Naive thymus-derived CD4-positive, alpha-beta T cell (primary cell): ENCODE data around the gene CDK14. TPM values are rescaled to one million over a fixed set of nuclear protein-coding genes. Genes with fewer than 3 reads are reported as not detected.
A peak's percentile ranks its signal among the peaks of the same experiment; 100 is the strongest.
"Not testable (repeated sequence)": the region's sequence is repeated elsewhere in the genome, so short reads cannot be mapped to it uniquely, and the experiment has no call there.

ENCODE experiments used
- ATAC-seq: fragments of 150-1000 bp; cut with Tn5 transposase; 2 replicates; pipeline ENCODE4 v1.10.0; 2021; ENCODE audit warnings: mild to moderate bottlenecking, moderate library complexity
- CTCF ChIA-PET: fragments of 350-600 bp; sonication (Branson Sonifier 250); formaldehyde crosslinking; loops from one replicate; lab custom pipeline; 2021; ENCODE audit warnings: antibody characterized with exemption; lab: Charles Lee
- POLR2A ChIA-PET: fragments of 350-600 bp; sonication (Branson Sonifier 250); formaldehyde crosslinking; loops from one replicate; lab custom pipeline; 2021; ENCODE audit warnings: antibody characterized with exemption, inconsistent platforms; lab: Charles Lee
- DNase-seq, 9 donors: peaks; one replicate each; pipeline versions ENCODE4 v3.0.0 to v3.0.0-alpha.2; 2020 to 2022; ENCODE audit warnings: mixed read lengths in 1 of 9
- H3K27ac ChIP-seq: one replicate; pipeline ENCODE4 v1.7.0; 2013; ENCODE audit warnings: mild to moderate bottlenecking, low read depth, low read length, moderate library complexity
- H3K27me3 ChIP-seq, 2 donors: one replicate each; pipeline ENCODE4 v1.7.0; 2013; ENCODE audit warnings: low read length in 2 of 2, mild to moderate bottlenecking in 2 of 2, moderate library complexity in 2 of 2; ENCODE audit not compliant: control insufficient read depth in 2 of 2, insufficient read depth in 2 of 2
- H3K36me3 ChIP-seq, 3 experiments: 1 replicate in 2 of 3; 2 replicates in 1 of 3; pipeline ENCODE4 v1.7.0; 2013; ENCODE audit warnings: low read length in 3 of 3, mild to moderate bottlenecking in 3 of 3, moderate library complexity in 1 of 3; ENCODE audit not compliant: insufficient read depth in 3 of 3, control insufficient read depth in 2 of 3
- H3K4me1 ChIP-seq, 2 donors: one replicate each; pipeline ENCODE4 v1.7.0; 2013; ENCODE audit warnings: low read length in 2 of 2, mild to moderate bottlenecking in 2 of 2, moderate library complexity in 1 of 2; ENCODE audit not compliant: control insufficient read depth in 2 of 2, insufficient read depth in 2 of 2
- H3K4me3 ChIP-seq: 2 replicates; pipeline ENCODE4 v1.7.0; 2013; ENCODE audit warnings: mild to moderate bottlenecking, low read length
- H3K9me3 ChIP-seq, 3 experiments: 1 replicate in 2 of 3; 2 replicates in 1 of 3; pipeline ENCODE4 v1.7.0; 2013; ENCODE audit warnings: low read length in 3 of 3; ENCODE audit not compliant: control insufficient read depth in 2 of 3
- H3K27ac Mint-ChIP-seq, 9 donors: one replicate each; pipeline ENCODE4 v1.8.0; 2020 to 2022; ENCODE audit warnings: mixed read lengths in 9 of 9, mild to moderate bottlenecking in 8 of 9, moderate library complexity in 5 of 9, inconsistent platforms in 2 of 9
- H3K27me3 Mint-ChIP-seq, 5 donors: one replicate each; pipeline ENCODE4 v1.8.0; 2021 to 2022; ENCODE audit warnings: mixed read lengths in 5 of 5, mild to moderate bottlenecking in 1 of 5
- H3K36me3 Mint-ChIP-seq, 5 donors: one replicate each; pipeline ENCODE4 v1.8.0; 2020 to 2022; ENCODE audit warnings: mixed read lengths in 5 of 5, mild to moderate bottlenecking in 3 of 5, inconsistent platforms in 1 of 5
- H3K4me1 Mint-ChIP-seq, 7 donors: one replicate each; pipeline ENCODE4 v1.8.0; 2020 to 2022; ENCODE audit warnings: mixed read lengths in 7 of 7, mild to moderate bottlenecking in 3 of 7, inconsistent platforms in 1 of 7
- H3K4me3 Mint-ChIP-seq, 10 donors: one replicate each; pipeline ENCODE4 v1.8.0; 2020 to 2022; ENCODE audit warnings: mild to moderate bottlenecking in 10 of 10, mixed read lengths in 10 of 10, moderate library complexity in 6 of 10, inconsistent platforms in 2 of 10
- H3K9me3 Mint-ChIP-seq, 11 donors: one replicate each; pipeline ENCODE4 v1.8.0; 2020 to 2022; ENCODE audit warnings: mixed read lengths in 11 of 11, mild to moderate bottlenecking in 4 of 11, inconsistent platforms in 1 of 11, moderate library complexity in 1 of 11
- intact Hi-C, 2 donors: fragments of 100-400 bp; cut with micrococcal nuclease; formaldehyde crosslinking; loops; one replicate each; pipeline ENCODE4 v1.15.1; 2023
- polyA plus RNA-seq, 2 donors: library from polyadenylated mRNA; unstranded; fragments of 300-500 nt; fragmentation: Illumina TruSeq; gene quantifications; one replicate each; pipeline ENCODE4 v1.2.3, GENCODE V29; 2021
- total RNA-seq, 6 experiments: library from RNA in 5 of 6; stranded (reverse) in 5 of 6; gene quantifications; 1 replicate in 5 of 6; 2 replicates in 1 of 6; pipeline ENCODE4 v1.2.3 and lab custom pipeline; 2021 to 2026

The CDK14 gene
- total and polyA plus RNA-seq, 7 experiments from 2014 or later, result 0.05 to 9.9 (median 0.72) TPM; not detected in 1

- H3K9me3 Mint-ChIP-seq, result no peaks in the 10 kb centered on the region
- intact Hi-C loops, result no loop called here
- POLR2A ChIA-PET, result no interaction called here
Observed at GRCh38 chr7:90625051-90625450, 28.9 kb downstream of the CDK14 start.

GRCh38 chr7:90625562-90625961, 29.4 kb downstream of the CDK14 start:
- POLR2A ChIA-PET, result no interaction called here
- no peak for ATAC-seq
- Histone ChIP-seq H3K4me3 (no peak overlapping the region), H3K4me1 (no peaks in the 10 kb centered on the region), H3K27me3 (no peaks in the 10 kb centered on the region), H3K36me3 (no peaks in the 10 kb centered on the region), H3K9me3 (no peaks in the 10 kb centered on the region), H3K27ac (no peak overlapping the region)
- CTCF ChIA-PET, result interaction anchor here (0.7 kb wide), 1 partner anchor 180 kb away, joined by 5 read pairs; no protein-coding TSS in a partner anchor
- H3K4me1 Mint-ChIP-seq, result peaks cover 0 to 2% (median 0%) of the 10 kb centered on the region in 7 donors
- H3K27me3 Mint-ChIP-seq, result peaks cover 0 to 13% (median 3%) of the 10 kb centered on the region in 5 donors
- no peak overlapping the region for H3K4me3 Mint-ChIP-seq
- intact Hi-C loops, result no loop called here
- no peaks in the 10 kb centered on the region for H3K9me3 Mint-ChIP-seq
- H3K27ac Mint-ChIP-seq, result no peak overlapping the region
- no peaks in the 10 kb centered on the region for H3K36me3 Mint-ChIP-seq
- no peak for DNase-seq

More at GRCh38 chr7:90625051-90625450, 28.9 kb downstream of the CDK14 start:
- no peaks in the 10 kb centered on the region for H3K9me3 ChIP-seq
- no peaks in the 10 kb centered on the region for H3K4me1 ChIP-seq
- DNase-seq (no peak), ATAC-seq (no peak)
- no peak overlapping the region for H3K4me3 Mint-ChIP-seq
- H3K27ac ChIP-seq, result no peak overlapping the region
- H3K27me3 ChIP-seq, result no peaks in the 10 kb centered on the region
- H3K27me3 Mint-ChIP-seq, result peaks cover 0 to 13% (median 3%) of the 10 kb centered on the region in 5 donors
- peaks cover 0 to 2% (median 0%) of the 10 kb centered on the region in 7 donors for H3K4me1 Mint-ChIP-seq
- CTCF ChIA-PET, result interaction anchor here (0.7 kb wide), 1 partner anchor 180 kb away, joined by 5 read pairs; no protein-coding TSS in a partner anchor
- H3K4me3 ChIP-seq, result no peak overlapping the region
- no peaks in the 10 kb centered on the region for H3K36me3 ChIP-seq
- H3K27ac Mint-ChIP-seq, result no peak overlapping the region
- H3K36me3 Mint-ChIP-seq, result no peaks in the 10 kb centered on the region

- no peak overlapping the region for H3K4me3 Mint-ChIP-seq
- no peaks in the 10 kb centered on the region for H3K36me3 ChIP-seq
- H3K9me3 ChIP-seq, result no peaks in the 10 kb centered on the region
- H3K4me3 ChIP-seq, result no peak overlapping the region
- H3K27me3 Mint-ChIP-seq, result peaks cover 0 to 13% (median 3%) of the 10 kb centered on the region in 5 donors
- no peaks in the 10 kb centered on the region for H3K9me3 Mint-ChIP-seq
- no peak overlapping the region for H3K27ac ChIP-seq
- peaks cover 0 to 2% (median 0%) of the 10 kb centered on the region in 7 donors for H3K4me1 Mint-ChIP-seq
- ATAC-seq (no peak), DNase-seq (no peak)
- intact Hi-C loops, result no loop called here
- no peak overlapping the region for H3K27ac Mint-ChIP-seq
- H3K27me3 ChIP-seq, result no peaks in the 10 kb centered on the region
- H3K36me3 Mint-ChIP-seq, result no peaks in the 10 kb centered on the region
- ChIA-PET POLR2A (no interaction called here), CTCF (no interaction called here)
- no peaks in the 10 kb centered on the region for H3K4me1 ChIP-seq
Observed at GRCh38 chr7:90626013-90626412, 29.9 kb downstream of the CDK14 start.

DNA sequence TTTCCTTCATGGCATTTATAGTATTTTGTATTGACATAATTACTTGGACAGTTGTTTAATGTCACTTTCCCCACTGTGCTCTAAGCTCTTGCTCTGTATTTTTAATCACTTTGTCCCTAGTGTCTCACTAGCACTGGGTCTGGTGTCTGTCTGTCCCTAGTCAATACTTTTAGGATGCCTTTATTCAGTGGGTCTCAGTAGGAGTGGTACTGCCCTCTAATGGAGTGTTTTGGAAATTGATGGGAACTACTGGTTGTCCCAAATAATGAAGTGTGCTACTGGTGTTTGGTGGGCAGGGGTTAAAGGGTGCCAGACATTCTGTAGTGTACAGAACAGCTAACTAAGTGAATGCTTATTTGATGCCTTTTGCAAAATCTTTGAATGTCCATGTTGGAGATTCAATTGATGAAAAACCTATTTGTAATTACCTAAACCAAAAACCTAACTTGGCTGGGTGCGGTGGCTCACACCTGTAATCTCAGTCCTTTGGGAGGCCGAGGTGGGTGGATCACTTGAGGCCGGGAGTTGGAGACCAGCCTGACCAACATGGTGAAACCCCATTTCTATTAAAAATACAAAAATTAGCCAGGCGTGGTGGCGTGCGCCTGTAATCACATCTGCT, 33.3 kb downstream of the CDK14 start:
- DNase-seq, result peak in 1 of 9 donors; percentile 5
- no peak overlapping the region for H3K27ac Mint-ChIP-seq
- ChIA-PET POLR2A (no interaction called here), CTCF (interaction anchor here (1.3 kb wide), 1 partner anchor 174 kb away, joined by 3 read pairs; no protein-coding TSS in a partner anchor)
- no peak overlapping the region for H3K4me3 Mint-ChIP-seq
- no peak overlapping the region for H3K4me3 ChIP-seq
- H3K27me3 Mint-ChIP-seq, result peaks cover 0 to 14% (median 0%) of the 10 kb centered on the region in 5 donors
- H3K4me1 Mint-ChIP-seq, result no peaks in the 10 kb centered on the region
- H3K36me3 ChIP-seq, result no peaks in the 10 kb centered on the region
- no peaks in the 10 kb centered on the region for H3K36me3 Mint-ChIP-seq
- H3K9me3 ChIP-seq, result no peaks in the 10 kb centered on the region
- peak; percentile 81 for ATAC-seq
- no peak overlapping the region for H3K27ac ChIP-seq
- no peaks in the 10 kb centered on the region for H3K9me3 Mint-ChIP-seq
- intact Hi-C loops, result no loop called here
- no peaks in the 10 kb centered on the region for H3K4me1 ChIP-seq
- H3K27me3 ChIP-seq, result no peaks in the 10 kb centered on the region

GRCh38 chr7:90631502-90631901, 35.4 kb downstream of the CDK14 start:
- intact Hi-C loops, result no loop called here
- Histone ChIP-seq H3K27me3 (no peaks in the 10 kb centered on the region), H3K4me3 (no peak overlapping the region), H3K4me1 (no peaks in the 10 kb centered on the region), H3K27ac (no peak overlapping the region), H3K36me3 (no peaks in the 10 kb centered on the region), H3K9me3 (no peaks in the 10 kb centered on the region)
- ChIA-PET CTCF (no interaction called here), POLR2A (no interaction called here)
- Mint-ChIP-seq H3K4me3 (no peak overlapping the region), H3K36me3 (no peaks in the 10 kb centered on the region), H3K9me3 (no peaks in the 10 kb centered on the region), H3K27ac (no peak overlapping the region), H3K27me3 (peaks cover 0 to 14% (median 0%) of the 10 kb centered on the region in 5 donors), H3K4me1 (no peaks in the 10 kb centered on the region)
- DNase-seq, result no peak
- ATAC-seq, result no peak

- H3K9me3 Mint-ChIP-seq, result peaks cover 0 to 32% (median 7%) of the 10 kb centered on the region in 11 donors
- ATAC-seq, H3K9me3 ChIP-seq, intact Hi-C loops, H3K27ac ChIP-seq, H3K27ac Mint-ChIP-seq, CTCF ChIA-PET, H3K4me1 Mint-ChIP-seq, H3K4me3 ChIP-seq, H3K4me1 ChIP-seq, H3K36me3 ChIP-seq, H3K27me3 ChIP-seq, H3K36me3 Mint-ChIP-seq, H3K4me3 Mint-ChIP-seq, H3K27me3 Mint-ChIP-seq, POLR2A ChIA-PET, DNase-seq: not testable (repeated sequence)
Observed at GRCh38 chr7:90639683-90640082, 43.6 kb downstream of the CDK14 start.

DNA sequence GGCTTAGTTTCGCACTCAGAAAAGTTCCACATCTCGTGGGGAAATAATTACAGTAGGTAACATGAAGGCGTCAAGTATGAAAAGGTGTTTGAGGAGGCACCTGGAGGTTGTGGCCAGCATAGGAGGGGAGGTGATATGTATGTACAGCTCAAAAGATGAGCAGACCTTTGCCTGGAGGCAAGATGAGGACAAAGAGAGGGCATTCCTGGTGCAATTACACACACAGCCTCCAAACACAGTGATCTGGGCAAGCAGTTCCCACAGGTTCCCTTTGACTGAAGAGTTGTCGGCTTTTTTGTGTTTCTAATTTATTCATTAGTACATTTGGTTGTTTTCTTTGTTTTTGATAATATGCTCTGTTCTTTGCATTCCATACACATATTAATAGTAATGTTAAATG, 46.9 kb downstream of the CDK14 start:
- Histone ChIP-seq H3K4me3 (no peak overlapping the region), H3K27ac (no peak overlapping the region), H3K27me3 (no peaks in the 10 kb centered on the region), H3K9me3 (no peaks in the 10 kb centered on the region), H3K36me3 (no peaks in the 10 kb centered on the region), H3K4me1 (no peaks in the 10 kb centered on the region)
- no peaks in the 10 kb centered on the region for H3K36me3 Mint-ChIP-seq
- CTCF ChIA-PET, result no interaction called here
- peaks cover 0 to 2% (median 0%) of the 10 kb centered on the region in 7 donors for H3K4me1 Mint-ChIP-seq
- DNase-seq (no peak), ATAC-seq (no peak)
- intact Hi-C loops, result no loop called here
- POLR2A ChIA-PET, result no interaction called here
- no peak overlapping the region for H3K27ac Mint-ChIP-seq
- H3K9me3 Mint-ChIP-seq, result peaks cover 0 to 32% (median 7%) of the 10 kb centered on the region in 11 donors
- H3K4me3 Mint-ChIP-seq, result no peak overlapping the region
- peaks cover 0 to 6% (median 0%) of the 10 kb centered on the region in 5 donors for H3K27me3 Mint-ChIP-seq
